GM12801 (cell line): ENCODE measurements around the gene SUN1.

Experiments
- TF ChIP-seq, protein P1 (sequence below): IDR thresholded peaks from one replicate; pipeline ENCODE4 v1.5.1; 2011; ENCODE audit warnings: control low read depth; ENCODE audit not compliant: insufficient read length; ENCODE audit errors: extremely low read depth

The SUN1 gene, protein sequence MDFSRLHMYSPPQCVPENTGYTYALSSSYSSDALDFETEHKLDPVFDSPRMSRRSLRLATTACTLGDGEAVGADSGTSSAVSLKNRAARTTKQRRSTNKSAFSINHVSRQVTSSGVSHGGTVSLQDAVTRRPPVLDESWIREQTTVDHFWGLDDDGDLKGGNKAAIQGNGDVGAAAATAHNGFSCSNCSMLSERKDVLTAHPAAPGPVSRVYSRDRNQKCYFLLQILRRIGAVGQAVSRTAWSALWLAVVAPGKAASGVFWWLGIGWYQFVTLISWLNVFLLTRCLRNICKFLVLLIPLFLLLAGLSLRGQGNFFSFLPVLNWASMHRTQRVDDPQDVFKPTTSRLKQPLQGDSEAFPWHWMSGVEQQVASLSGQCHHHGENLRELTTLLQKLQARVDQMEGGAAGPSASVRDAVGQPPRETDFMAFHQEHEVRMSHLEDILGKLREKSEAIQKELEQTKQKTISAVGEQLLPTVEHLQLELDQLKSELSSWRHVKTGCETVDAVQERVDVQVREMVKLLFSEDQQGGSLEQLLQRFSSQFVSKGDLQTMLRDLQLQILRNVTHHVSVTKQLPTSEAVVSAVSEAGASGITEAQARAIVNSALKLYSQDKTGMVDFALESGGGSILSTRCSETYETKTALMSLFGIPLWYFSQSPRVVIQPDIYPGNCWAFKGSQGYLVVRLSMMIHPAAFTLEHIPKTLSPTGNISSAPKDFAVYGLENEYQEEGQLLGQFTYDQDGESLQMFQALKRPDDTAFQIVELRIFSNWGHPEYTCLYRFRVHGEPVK

DNA sequence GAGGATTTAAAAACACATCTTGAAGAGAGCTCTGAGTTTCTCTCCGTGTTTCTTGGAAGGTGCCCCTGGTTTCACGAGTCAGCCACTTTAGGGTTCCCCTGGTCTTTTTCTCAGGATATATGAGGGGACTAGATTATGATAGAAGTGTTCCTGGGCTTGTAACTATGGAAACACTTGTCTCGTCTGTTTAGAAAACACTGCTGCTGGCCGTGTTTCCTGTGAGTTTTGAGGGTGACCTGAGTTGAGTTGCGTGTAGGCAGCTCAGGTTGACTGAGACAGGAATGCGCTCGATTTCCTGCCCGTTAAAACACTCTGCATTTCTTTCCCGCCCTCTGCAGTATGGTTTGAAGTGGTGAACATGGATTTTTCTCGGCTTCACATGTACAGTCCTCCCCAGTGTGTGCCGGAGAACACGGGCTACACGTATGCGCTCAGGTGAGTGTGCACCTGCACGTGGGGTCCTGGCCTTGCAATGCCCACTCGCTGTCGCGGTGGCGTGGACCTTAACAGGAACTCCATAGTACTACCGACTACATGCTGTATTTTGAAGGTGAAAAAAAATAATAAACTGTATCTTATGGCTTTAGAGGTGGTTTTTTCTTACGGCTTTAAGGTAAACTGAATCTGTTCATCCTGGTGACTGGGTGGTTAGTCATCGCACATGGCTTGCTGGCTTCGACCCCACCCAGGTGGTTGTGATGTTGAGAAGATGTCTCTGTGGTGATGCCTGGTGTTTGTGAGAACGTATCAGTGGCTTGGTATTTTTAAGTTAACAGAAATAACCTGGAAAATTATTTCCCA lies at the start of gene SUN1:
TSS of gene SUN1 (plus strand) at position 310 of the 801 bp plus-strand sequence. CDS start at position 359, 49 bp downstream.
- TF ChIP-seq, protein P1, sequence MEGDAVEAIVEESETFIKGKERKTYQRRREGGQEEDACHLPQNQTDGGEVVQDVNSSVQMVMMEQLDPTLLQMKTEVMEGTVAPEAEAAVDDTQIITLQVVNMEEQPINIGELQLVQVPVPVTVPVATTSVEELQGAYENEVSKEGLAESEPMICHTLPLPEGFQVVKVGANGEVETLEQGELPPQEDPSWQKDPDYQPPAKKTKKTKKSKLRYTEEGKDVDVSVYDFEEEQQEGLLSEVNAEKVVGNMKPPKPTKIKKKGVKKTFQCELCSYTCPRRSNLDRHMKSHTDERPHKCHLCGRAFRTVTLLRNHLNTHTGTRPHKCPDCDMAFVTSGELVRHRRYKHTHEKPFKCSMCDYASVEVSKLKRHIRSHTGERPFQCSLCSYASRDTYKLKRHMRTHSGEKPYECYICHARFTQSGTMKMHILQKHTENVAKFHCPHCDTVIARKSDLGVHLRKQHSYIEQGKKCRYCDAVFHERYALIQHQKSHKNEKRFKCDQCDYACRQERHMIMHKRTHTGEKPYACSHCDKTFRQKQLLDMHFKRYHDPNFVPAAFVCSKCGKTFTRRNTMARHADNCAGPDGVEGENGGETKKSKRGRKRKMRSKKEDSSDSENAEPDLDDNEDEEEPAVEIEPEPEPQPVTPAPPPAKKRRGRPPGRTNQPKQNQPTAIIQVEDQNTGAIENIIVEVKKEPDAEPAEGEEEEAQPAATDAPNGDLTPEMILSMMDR = no peak

DNA sequence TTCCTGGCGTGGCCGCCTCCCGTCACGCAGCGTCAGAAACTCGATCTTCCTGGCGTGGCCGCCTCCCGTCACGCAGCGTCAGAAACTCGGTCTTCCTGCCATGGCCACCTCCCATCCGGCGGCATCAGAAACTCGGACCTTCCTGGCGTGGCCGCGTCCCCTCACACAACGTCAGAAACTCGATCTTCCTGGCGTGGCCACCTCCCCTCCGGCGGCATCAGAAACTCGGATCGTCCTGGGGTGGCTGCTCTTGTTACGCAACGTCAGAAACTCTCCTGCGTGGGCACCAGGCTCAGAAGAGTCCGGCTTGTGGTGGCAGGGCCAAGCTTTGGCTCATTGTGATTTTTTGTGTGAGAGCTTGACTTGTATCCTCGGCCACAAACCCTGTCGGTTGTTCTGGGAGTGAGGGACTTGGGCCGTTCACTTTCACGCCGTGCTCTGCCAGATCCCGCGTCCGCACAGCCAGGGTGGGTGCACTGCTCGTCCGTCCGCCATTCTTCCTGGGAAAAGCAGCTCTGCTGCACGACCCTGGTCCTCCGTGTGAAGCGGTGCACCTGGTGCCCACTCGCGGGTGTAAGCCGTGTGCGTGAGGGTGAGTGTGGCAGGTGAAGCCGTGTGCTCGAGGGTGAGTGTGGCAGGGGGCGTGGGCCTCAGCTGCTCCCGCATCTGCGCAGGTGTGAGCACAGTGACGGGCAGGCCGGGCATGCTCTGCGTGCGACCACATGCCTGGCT lies 49.4 kb upstream of the SUN1 start:
- TF ChIP-seq, protein P1 = no peak

DNA sequence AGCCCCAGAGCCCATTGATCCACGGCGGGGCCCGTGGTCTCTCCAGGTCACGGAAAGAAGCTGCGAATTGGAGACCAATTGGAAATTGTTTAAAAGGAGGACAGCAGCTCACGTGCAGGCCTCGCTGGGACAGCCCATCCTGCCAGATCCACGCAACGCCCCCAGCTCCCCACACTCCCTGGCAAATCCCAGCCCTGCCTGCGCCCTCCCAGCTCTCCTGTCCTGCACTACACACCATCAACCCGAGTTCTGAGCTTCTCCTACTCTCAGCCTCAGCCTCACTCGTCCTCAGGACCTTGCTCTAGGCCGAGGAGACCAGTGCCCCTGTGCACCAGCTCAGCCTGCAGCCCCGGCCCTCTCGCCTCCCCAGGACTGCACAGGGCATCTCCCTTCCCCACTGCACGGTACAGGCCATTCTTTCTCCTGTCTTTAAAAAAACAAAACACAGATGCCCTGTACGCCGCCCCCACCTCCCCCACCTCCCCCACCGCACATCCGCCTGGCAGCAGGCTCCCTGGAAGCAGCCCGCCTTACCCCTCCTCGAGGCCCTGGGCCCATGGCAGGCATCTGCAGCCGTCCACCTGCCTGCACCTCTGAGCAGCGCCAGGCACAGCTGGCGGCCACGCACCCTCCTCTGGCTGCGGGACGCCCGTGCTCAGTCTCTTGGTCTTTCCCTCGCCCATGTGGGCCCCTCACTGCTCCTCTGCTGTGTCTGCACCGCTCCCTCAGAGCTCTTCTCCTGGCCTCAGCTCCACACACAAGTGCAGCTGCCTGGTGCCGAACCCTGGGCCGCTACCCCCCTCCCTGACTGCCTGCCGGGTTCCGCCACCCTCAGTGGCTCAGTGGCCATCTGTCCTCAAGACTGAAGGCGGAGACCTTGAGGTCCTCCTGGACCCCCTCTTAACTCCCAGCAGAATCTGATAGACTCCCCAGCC lies 48.5 kb upstream of the SUN1 start:
- TF ChIP-seq, protein P1 = no peak

DNA sequence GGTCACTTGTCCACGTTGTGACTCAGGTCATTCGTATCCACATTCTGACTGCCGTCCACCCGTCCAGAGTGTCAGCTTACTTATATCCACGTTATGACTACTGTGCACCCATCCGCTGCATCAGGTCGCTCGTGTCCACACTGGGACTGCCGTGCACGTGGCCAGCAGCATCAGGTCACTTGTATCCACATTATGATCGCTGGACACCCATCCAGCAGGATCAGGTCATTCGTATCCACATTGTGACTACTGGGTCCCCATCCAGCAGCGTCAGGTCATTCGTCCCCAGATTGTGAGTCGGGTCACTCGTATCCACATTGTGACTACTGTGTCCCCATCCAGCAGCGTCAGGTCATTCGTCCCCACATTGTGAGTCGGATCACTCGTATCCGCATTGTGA lies 47.3 kb upstream of the SUN1 start:
- TF ChIP-seq, protein P1 = no peak

DNA sequence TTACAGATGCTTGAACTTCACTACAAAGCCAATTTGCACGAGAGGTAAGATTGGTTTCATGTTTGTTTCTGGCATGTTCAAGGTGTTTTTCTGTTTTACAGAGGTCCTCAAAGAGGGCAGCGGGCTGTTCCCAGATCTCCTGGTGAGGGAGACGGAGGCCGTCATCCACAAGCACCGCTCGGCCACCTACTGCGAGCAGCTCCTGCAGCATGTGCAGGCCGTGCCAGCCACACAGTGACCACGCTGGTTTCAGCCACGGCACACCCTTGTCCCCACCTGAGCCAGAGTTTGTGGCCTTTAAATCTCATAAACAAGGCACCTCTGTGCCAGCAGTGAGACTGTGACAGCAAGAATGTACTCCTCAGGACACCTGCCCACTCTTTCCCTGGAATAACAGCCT lies 46.9 kb upstream of the SUN1 start:
- TF ChIP-seq, protein P1 = no peak

DNA sequence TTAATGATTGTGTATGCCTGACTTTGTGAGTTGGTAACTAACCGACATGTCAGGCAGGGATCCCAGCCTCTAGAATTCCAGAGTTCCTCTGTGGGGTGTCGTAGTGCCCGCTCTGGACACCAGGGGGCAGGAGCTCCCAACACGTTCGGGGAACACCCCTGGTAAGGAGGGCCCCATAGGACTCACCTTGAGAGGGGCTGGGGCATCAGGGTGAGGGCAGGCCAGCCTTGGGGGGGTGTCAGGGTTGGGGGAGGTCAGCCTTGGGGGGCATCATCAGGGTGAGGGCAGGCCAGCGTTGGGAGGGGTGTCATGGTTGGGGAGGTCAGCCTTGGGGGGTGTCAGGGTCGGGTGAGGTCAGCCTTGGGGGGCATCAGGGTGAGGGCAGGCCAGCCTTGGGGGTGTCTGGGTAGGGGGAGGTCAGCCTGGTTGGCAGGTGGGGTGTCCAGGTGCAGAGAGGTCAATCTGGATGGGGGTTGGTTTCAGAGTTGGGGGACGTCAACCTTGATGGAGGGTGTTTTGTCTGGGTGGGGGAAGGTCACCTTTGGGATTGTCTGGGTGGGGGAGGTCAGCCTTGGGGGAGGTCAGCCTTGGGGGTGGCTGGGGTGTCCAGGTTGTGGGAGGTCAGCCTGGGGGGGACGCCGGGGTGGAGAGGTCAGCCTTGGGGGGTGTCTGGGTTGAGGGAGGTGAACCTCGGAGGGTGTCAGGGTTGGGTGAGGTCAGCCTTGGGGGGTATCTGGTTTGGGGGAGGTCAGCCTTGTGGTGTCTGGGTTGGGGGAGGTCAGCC lies 45.6 kb upstream of the SUN1 start:
- TF ChIP-seq, protein P1 = no peak
